ENCODE results near the gene CARD19.

Gene CARD19

GRCh38 chr9:93129691-93130500 lies 33.9 kb downstream of the CARD19 start:
- DNase-seq (ENCODE audit: low read depth in 1 of 2, low spot score in 1 of 2), result no peak

- DNase-seq (ENCODE audit: low read depth in 1 of 2, low spot score in 1 of 2), result no peak
These were observed 35.0 kb downstream of the CARD19 start for GRCh38 chr9:93130861-93131481.

DNA sequence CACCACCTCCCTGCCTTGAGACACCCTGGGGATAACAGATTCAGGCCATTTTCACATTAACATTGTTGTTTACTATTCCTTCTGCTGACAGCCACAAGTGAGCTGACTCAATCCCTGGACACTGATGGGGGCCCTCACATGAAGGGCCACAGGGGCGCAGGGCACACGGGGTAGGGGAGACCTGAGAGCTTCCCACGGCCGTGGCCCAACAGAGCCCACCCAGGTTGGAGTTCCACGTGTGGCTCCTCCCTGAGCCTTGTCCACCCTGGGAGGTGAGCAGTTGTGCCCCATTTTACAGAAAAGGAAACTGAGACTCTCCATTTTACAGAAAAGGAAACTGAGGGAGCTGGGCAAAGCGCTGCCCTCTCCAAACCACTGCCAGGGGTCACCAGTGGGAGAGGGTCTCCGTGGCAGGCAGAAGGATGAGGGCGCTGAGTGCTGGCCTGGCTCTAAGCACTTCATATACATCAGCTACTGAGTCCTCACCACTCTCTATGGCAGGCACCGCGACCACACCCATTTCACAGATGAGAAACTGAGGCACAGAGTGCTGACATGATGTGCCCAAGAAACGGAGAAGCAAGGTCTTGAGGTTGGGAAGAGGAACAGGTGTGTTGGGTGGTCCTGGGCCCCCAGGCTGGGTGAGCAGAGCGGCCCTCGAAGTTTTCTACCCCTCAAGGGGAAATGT lies 35.7 kb downstream of the CARD19 start:
- no peak for DNase-seq (ENCODE audit: low read depth in 1 of 2, low spot score in 1 of 2)

DNA sequence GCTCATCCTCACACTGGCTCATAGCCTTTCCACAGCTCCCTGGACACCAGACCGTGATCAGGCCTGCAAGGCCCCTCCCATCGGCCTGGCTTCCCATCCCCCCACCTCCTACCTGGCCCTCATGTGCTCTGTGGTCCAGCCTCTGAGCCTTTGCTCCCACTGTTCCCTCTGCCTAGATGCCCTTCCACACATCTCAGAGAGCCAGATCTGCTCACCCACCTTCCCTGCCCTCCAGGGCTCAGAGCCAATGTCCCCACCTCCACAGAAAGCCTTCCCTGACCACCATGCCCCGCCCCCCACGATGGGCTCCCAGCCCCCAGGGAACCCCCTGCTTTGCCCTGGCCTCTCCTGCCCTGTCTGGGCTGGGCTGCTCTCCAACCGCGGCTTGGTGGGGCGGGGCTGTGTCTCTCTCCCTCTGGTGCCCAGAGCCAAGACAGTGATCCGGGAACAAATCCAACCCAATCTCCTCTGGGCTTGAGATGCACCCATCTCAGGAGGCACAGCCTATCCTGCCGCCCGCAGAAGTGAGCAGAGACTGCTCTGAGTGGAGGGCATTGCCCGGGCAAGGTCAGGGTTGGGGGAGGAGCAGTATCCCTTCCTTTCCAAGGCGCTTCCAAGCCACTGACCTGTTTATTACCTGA lies 36.4 kb downstream of the CARD19 start:
- no peak for DNase-seq (ENCODE audit: low read depth in 1 of 2, low spot score in 1 of 2)

GRCh38 chr9:93132946-93133680 lies 37.1 kb downstream of the CARD19 start:
- no peak for DNase-seq (ENCODE audit: low read depth in 1 of 2, low spot score in 1 of 2)

- DNase-seq (ENCODE audit: low read depth in 1 of 2, low spot score in 1 of 2), result peak in 1 of 2 donors; percentile 30
These were observed 37.6 kb downstream of the CARD19 start for GRCh38 chr9:93133681-93134014.

DNA sequence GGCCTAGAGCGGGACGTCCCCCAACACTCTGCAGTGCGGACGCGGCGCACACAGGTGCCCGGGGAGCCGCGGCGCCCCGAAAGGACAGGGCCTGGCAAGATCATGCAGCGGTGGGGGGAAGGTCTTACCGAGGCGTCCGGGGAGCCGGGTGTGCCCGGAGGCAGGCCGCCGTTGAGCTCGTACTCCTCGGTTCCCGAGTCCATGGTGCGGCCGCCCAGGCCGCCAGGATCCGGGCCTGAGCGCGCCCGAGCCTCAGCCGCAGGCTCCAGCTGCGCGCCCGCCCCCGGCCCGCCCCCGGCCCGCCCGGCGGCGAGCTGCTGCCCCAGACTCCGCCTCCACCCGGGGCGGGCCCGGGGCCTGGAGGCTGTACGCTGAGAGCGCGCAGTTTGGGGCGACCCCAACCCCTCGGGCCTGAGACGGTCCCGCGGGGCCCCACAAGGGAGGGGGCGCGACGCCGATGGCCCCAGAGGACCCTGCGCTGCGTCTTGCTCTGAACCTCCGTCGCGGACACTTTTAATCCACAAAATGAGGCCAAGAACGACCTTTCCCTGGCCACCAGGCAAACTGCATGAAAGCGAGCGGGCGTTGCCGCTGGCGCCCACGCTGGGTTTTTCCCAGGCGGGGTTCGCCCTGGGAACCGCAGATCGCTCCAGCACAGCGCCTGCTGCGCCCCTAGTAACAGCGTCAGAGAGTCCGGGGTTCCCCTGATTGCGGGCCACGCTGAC lies 38.2 kb downstream of the CARD19 start, which contains the start of gene NINJ1:
TSS of gene NINJ1 (minus strand) at position 237 of the 725 bp plus-strand sequence. CDS start at position 203, 34 bp downstream.
- peak; percentile 35 to 83 for DNase-seq (ENCODE audit: low read depth in 1 of 2, low spot score in 1 of 2)

DNA sequence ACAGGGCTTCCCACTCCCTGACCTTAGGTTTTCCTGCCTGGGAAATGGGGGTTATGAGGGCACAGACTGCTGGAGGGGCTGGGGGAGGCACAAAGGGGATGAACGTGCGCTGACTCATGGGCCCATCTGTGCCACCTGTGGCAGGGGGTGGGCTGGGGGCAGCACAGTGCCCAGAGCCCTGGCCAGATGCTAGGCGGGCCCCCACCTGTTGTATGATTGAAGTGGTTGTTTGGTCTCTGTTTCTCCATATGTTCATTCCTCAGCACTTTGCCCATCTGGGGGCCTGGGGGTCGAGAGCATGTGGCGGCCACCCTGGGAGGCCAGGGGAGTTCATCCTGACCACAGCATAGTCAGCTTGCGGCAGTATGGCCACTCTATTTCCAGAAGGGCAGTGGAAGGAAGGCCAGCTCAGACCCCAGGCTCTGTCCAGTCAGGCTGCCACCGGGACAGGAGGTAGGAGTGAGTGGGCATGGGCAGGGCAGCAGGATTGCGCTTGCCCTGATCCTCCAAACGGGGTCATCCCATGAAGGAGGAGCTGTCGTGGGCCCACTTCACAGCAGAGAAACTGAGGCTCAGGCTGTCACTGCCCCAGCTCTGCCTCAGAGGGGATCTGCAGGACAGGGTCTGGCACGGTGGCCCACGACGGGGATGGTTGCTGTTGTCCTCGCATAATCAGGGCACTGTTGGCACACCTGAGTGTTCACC lies 38.9 kb downstream of the CARD19 start:
- no peak for DNase-seq (ENCODE audit: low read depth in 1 of 2, low spot score in 1 of 2)

DNA sequence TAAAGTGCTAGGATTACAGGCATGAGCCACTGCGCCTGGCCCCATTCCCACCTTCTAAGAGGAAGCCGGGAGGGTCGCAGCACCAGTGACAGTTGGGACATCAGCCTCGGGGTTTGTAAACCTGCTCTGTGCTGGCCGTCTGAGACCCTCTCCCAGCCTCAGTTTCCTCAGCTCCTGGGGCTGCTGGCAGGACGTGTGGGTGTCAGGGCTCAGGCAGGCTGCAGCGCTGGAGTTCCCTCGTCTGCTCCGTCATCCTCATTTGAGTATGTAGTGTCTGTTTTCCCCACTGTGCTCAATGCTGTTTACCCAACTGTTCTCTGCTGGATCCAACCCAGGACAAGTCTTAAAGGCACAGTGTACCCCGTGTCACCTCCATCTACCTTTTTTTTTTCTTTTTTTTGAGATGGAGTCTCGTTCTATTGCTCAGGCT lies 40.0 kb downstream of the CARD19 start:
- DNase-seq (ENCODE audit: low read depth in 1 of 2, low spot score in 1 of 2), result no peak

- no peak for DNase-seq (ENCODE audit: low read depth in 1 of 2, low spot score in 1 of 2)
These were observed 41.3 kb downstream of the CARD19 start for GRCh38 chr9:93137362-93137761.

DNA sequence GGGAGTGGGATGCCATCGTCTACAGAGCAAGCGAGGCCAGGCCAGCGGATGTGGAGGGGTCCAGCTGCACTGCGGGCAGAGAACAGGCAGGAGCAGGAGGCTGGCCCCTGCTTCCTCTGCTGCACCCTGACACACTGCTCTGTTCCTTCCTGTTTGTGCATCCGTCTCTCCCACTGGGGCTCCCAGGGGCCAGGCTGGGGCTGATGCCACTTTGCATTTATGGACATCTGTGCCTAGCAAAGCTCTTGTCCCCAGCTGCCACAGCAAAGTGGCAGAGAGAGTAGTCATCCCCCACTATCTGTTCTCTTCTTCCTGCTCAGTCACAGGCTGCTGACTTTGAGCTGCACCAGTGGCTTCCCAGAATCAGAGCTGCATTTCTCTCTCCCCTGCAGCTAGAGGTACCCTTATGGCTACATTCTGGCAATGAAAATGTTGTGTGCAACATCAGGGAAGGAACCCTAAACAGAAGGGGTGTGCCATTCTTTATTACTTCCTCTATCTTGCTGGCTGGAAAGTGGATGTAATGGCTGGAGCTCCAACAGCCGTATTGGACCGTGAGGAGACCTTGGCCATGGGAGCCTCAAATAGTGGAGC lies 42.3 kb downstream of the CARD19 start:
- no peak for DNase-seq (ENCODE audit: low read depth in 1 of 2, low spot score in 1 of 2)

DNA sequence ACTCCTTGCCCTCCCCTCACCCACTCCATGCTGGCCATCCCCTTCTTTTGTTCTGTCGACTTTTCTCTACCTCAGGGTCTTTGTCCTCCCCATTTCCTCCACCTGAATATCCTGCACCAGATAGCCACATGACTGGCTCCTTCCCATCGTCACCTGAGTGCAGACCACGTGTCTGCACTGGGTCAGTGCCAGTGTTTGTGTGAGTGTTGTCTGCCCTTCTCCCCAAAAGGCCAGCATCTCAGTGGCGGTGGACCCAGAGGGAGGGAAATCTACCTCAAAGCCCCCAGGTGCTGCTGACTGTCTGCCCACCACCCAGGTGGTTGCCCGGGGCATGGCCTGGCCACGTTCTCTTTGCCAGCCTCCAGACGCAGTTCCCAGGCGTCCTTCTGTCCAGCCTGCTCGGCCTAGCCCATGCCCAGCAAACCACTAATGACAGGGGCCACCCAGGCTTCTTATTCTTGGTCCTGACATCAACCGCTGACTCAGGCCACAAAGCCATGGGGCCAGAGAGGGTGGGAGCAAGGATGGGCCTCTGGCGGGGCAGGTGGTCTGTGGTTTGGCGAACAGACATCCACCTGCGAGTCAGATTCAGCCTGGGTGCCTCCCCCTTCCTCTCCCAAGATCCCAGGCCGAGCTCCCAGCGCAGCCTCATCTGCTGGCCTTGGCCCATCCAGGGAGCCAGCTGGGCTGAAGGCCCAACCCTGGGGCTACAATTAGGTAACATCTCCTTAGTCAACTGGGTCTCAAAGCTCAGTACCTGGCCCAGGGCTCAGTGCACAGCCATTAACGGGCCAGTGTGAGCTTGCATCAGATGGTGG lies 43.6 kb downstream of the CARD19 start:
- DNase-seq (ENCODE audit: low read depth in 1 of 2, low spot score in 1 of 2), result no peak

DNA sequence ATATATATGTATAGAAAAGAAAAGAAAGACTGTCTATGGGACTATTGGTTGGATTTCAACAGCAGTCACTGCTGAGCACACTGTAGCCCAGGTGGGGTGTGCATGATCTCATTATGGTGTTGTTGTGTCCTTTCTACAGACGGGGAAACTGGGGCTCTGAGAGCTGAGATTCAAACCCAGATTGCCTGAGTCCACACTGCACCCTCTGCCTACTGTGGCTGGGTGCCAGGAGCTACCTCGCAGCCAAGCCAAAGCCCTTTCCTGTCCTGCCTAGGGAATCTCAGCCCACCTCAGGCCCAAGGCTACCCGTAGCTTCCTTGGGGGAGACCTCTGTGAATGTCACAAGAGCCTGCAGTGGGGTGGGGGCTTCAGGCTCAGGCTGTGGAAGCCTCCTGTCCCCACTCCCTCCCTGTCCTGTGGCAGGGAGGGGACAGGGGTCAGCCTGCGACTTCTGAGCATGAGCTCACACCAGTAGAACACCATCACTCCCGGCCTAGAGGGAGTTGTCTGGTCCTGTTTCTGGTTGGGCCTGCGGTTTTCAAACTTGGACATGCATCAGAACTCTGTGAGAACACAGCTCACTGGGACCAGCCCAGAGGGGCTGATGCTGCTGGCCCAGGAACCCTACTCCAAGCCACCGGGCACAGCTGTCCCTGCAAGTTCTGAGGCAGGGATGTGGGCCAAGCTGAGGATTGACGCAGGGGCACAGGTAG lies 45.9 kb downstream of the CARD19 start:
- no peak for DNase-seq (ENCODE audit: low read depth in 1 of 2, low spot score in 1 of 2)

DNA sequence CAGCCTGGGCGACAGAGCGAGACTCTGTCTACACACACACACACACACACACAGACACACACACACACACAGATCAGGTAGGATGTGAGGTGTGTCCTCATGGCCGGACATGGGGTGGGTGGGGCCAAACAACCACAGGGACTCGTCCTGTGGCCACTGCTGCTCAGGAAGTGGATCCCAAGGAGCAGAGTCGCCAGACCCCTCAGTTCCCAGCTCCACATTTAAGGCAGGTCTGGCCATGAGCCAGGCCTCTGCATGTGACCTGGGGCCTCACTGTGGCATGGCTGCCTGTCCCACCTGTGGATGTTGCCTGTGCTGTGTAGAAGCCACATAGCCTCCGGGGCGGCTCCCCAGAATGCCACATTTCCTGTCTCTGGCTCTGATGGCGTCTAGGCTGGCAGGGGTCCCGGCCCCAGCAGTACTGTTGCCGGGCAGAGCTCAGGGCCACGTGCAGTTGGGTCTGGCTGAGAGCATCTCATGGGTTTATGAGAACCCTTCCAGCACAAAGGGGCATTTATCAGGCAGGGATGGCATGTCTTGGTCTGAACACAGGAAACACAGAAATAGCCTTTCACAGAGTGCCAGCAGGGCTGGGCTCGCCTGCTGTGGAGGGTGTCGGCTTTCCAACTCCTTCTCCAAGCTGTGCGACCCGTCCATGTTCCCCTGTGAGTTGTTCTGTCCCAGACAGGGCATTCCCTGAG lies 48.0 kb downstream of the CARD19 start:
- DNase-seq (ENCODE audit: low read depth in 1 of 2, low spot score in 1 of 2), result peak; percentile 33 to 52

- DNase-seq (ENCODE audit: low read depth in 1 of 2, low spot score in 1 of 2), result peak in 1 of 2 donors; percentile 20
These were observed 50.7 kb downstream of the CARD19 start for GRCh38 chr9:93146696-93147095.

DNA sequence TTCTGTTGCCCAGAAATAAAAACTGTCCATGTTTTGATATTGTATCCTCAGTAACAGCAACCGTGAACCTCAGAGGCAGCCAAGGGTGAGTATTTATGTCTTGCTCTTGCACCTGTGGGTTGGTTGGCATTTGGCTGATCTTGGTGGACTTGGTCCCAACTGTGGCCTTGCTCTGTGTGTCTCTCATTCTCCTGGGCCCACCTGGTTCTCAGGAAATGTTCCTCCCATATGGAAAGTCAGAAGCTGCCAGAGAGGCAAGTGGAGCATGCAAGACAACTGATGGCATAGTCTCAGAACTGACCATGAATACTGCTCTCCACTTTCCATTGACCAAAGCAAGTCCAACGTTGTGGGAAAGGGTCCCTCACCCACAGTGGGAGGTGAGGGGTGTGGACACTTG lies 51.6 kb downstream of the CARD19 start:
- DNase-seq (ENCODE audit: low read depth in 1 of 2, low spot score in 1 of 2), result no peak

GRCh38 chr9:93148721-93149120 lies 52.7 kb downstream of the CARD19 start:
- DNase-seq (ENCODE audit: low read depth in 1 of 2, low spot score in 1 of 2), result no peak
